GM19328 (cell line): ENCODE measurements around the gene TMEM9.

Experiments used
- ATAC-seq: cut with Tn5 transposase; IDR thresholded peaks from one replicate; pipeline ENCODE4 v1.9.1; 2021; ENCODE audit warnings: mild to moderate bottlenecking, moderate library complexity; ENCODE audit not compliant: unreplicated experiment

TMEM9 gene

GRCh38 chr1:201088395-201088794 lies 65.9 kb downstream of the TMEM9 start:
- no peak for ATAC-seq

- ATAC-seq: no peak
These were observed 68.2 kb downstream of the TMEM9 start for GRCh38 chr1:201085902-201086735.
